HL-60 (cell line): ENCODE results near the gene LRRC8E.

Experiments
- DNase-seq, 2 experiments: peaks; one replicate each; pipeline ENCODE4 v3.0.0-alpha.2; 2010 to 2020; ENCODE audit warnings: low read depth in 1 of 2, low spot score in 1 of 2
- H3K27ac ChIP-seq: fragments of 250-450 bp; sonication (Bioruptor Pico); replicated peaks from 2 replicates; pipeline ENCODE4 v1.5.1; 2020; ENCODE audit warnings: mild to moderate bottlenecking, moderate library complexity
- H3K27me3 ChIP-seq: fragments of 250-450 bp; sonication (Bioruptor Pico); 2 replicates; pipeline ENCODE4 v1.5.1; 2021; ENCODE audit warnings: mild to moderate bottlenecking, moderate library complexity; ENCODE audit not compliant: insufficient read depth, poor library complexity, severe bottlenecking
- H3K4me3 ChIP-seq: replicated peaks from 2 replicates; pipeline ENCODE4 v1.5.1; 2011; ENCODE audit warnings: mild to moderate bottlenecking, control low read depth, low read length; ENCODE audit not compliant: insufficient read depth
- CTCF ChIP-seq: IDR thresholded peaks from one replicate; pipeline ENCODE4 v1.5.1; 2011; ENCODE audit warnings: low read length, control low read depth, inconsistent platforms; ENCODE audit not compliant: insufficient read depth
- GABPA ChIP-seq: IDR thresholded peaks from 2 replicates; pipeline ENCODE4 v1.6.1; 2012; ENCODE audit warnings: low read depth
- POLR2AphosphoS5 ChIP-seq: IDR thresholded peaks from 2 replicates; pipeline ENCODE4 v1.6.1; 2012; ENCODE audit warnings: low read depth
- REST ChIP-seq: IDR thresholded peaks from 2 replicates; pipeline ENCODE4 v1.6.1; 2012; ENCODE audit warnings: low read depth; ENCODE audit not compliant: insufficient replicate concordance
- SPI1 ChIP-seq: IDR thresholded peaks from 2 replicates; pipeline ENCODE4 v1.6.1; 2012; ENCODE audit warnings: low read depth, mild to moderate bottlenecking, borderline replicate concordance

The LRRC8E gene

GRCh38 chr19:7864690-7865074 is 23.6 kb upstream of the LRRC8E start:
- TF ChIP-seq REST (no peak), CTCF (no peak), POLR2AphosphoS5 (no peak), SPI1 (no peak), GABPA (no peak)

GRCh38 chr19:7865262-7865911 is 22.9 kb upstream of the LRRC8E start:
- peaks cover 4% of the 10 kb centered on the region for H3K27me3 ChIP-seq
- no peak for TF ChIP-seq CTCF
- no peak for TF ChIP-seq SPI1
- TF ChIP-seq REST, result no peak
- TF ChIP-seq GABPA, result no peak
- no peak for TF ChIP-seq POLR2AphosphoS5
- no peak overlapping the region for H3K4me3 ChIP-seq
- DNase-seq, result no peak
- H3K27ac ChIP-seq, result no peak overlapping the region

More at GRCh38 chr19:7864690-7865074, 23.6 kb upstream of the LRRC8E start:
- Histone ChIP-seq H3K4me3 (no peak overlapping the region), H3K27ac (no peak overlapping the region), H3K27me3 (peaks cover 4% of the 10 kb centered on the region)
- DNase-seq, result no peak

DNA sequence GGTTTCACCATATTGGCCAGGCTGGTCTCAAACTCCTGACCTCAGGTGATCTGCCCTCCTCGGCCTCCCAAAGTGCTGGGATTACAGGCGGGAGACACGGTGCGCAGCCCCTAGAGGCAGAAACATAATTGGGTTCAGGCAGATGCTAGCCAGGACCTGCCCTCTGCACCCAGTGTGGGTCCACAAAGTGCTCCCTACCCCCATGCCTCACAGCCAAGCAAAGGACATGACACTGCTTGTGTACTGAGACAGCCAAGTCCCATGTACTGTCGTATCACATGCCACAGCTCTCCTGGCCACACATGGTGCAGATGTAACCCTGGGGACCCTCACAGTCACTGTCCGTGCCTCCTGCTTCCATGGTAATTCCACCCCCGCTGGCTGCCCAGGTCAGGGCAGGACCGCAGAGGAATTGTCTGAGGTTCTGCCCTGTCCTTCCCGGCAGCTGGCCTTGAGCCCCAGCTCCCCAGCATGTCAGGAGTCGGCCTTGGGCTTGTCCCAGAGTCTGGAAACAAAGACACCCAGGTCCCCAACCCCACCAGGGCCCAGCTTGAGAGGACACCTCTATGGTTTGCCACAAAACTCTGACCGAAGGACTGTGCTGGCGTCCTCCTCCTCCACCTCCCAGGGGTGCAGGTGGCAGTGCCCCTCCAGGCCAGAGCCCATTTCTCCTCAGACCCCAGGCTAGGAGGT is 21.8 kb upstream of the LRRC8E start:
- peaks cover 4% of the 10 kb centered on the region for H3K27me3 ChIP-seq
- H3K27ac ChIP-seq, result no peak overlapping the region
- TF ChIP-seq CTCF (no peak), POLR2AphosphoS5 (no peak), SPI1 (no peak), REST (no peak), GABPA (no peak)
- no peak overlapping the region for H3K4me3 ChIP-seq
- no peak for DNase-seq
